ENCODE measurements around the gene IQGAP3.

The IQGAP3 gene

GRCh38 chr1:156505679-156506298 is 66.6 kb downstream of the IQGAP3 start:
- H3K36me3 Mint-ChIP-seq (ENCODE audit: low read depth): no peaks in the 10 kb centered on the region
- peak overlapping the region; percentile 72 to 86 (median 85) for H3K4me3 Mint-ChIP-seq
- peaks cover 74% of the 10 kb centered on the region for H3K4me1 Mint-ChIP-seq
- no peaks in the 10 kb centered on the region for H3K9me3 Mint-ChIP-seq
- TF ChIP-seq CTCF (IDR thresholded peaks at IDR 0.05; ENCODE audit: unreplicated experiment in 3 of 3): no peak
- peak overlapping the region; percentile 92 to 99 (median 96) for H3K27ac Mint-ChIP-seq
- peaks cover 5% of the 10 kb centered on the region for H3K27me3 Mint-ChIP-seq (ENCODE audit: low read depth)

- Mint-ChIP-seq H3K36me3 (ENCODE audit: low read depth) (no peaks in the 10 kb centered on the region), H3K9me3 (no peaks in the 10 kb centered on the region), H3K27me3 (ENCODE audit: low read depth) (peaks cover 5% of the 10 kb centered on the region), H3K4me3 (peak overlapping the region; percentile 72 to 86 (median 85)), H3K27ac (peak overlapping the region; percentile 92 to 99 (median 96)), H3K4me1 (peaks cover 67% of the 10 kb centered on the region)
- no peak for TF ChIP-seq CTCF (IDR thresholded peaks at IDR 0.05; ENCODE audit: unreplicated experiment in 3 of 3)
Measured at GRCh38 chr1:156504821-156505678, 67.3 kb downstream of the IQGAP3 start.

GRCh38 chr1:156504438-156504813 is 67.9 kb downstream of the IQGAP3 start:
- TF ChIP-seq CTCF (IDR thresholded peaks at IDR 0.05; ENCODE audit: unreplicated experiment in 3 of 3): no peak
- peak overlapping the region; percentile 92 to 99 (median 96) for H3K27ac Mint-ChIP-seq
- H3K9me3 Mint-ChIP-seq: no peaks in the 10 kb centered on the region
- no peaks in the 10 kb centered on the region for H3K36me3 Mint-ChIP-seq (ENCODE audit: low read depth)
- peaks cover 4% of the 10 kb centered on the region for H3K27me3 Mint-ChIP-seq (ENCODE audit: low read depth)
- peak overlapping the region; percentile 72 to 81 (median 78) for H3K4me3 Mint-ChIP-seq
- peaks cover 61% of the 10 kb centered on the region for H3K4me1 Mint-ChIP-seq

- TF ChIP-seq CTCF (IDR thresholded peaks at IDR 0.05; ENCODE audit: unreplicated experiment in 3 of 3): no peak
- Mint-ChIP-seq H3K9me3 (no peaks in the 10 kb centered on the region), H3K4me3 (peak overlapping the region; percentile 72 to 97 (median 78)), H3K36me3 (ENCODE audit: low read depth) (no peaks in the 10 kb centered on the region), H3K27me3 (ENCODE audit: low read depth) (no peaks in the 10 kb centered on the region), H3K4me1 (peaks cover 57% of the 10 kb centered on the region), H3K27ac (peak overlapping the region; percentile 92 to 99 (median 96))
Measured at GRCh38 chr1:156503698-156504437, 68.5 kb downstream of the IQGAP3 start.

GRCh38 chr1:156502894-156503697 is 69.3 kb downstream of the IQGAP3 start:
- H3K27ac Mint-ChIP-seq: peak overlapping the region; percentile 92 to 99 (median 96)
- H3K36me3 Mint-ChIP-seq (ENCODE audit: low read depth): no peaks in the 10 kb centered on the region
- no peaks in the 10 kb centered on the region for H3K27me3 Mint-ChIP-seq (ENCODE audit: low read depth)
- H3K4me1 Mint-ChIP-seq: peaks cover 62% of the 10 kb centered on the region
- H3K4me3 Mint-ChIP-seq: peak overlapping the region; percentile 59 to 97 (median 66)
- no peaks in the 10 kb centered on the region for H3K9me3 Mint-ChIP-seq
- TF ChIP-seq CTCF (IDR thresholded peaks at IDR 0.05; ENCODE audit: unreplicated experiment in 3 of 3): no peak

All from nephron (organoid).